ENCODE results near the gene RCAN1. TPM values are rescaled to one million over a fixed set of nuclear protein-coding genes. Genes with fewer than 3 reads are reported as not detected.

RCAN1 gene
- total RNA-seq, 1 experiment from 2014 or later = 5.4 TPM

DNA sequence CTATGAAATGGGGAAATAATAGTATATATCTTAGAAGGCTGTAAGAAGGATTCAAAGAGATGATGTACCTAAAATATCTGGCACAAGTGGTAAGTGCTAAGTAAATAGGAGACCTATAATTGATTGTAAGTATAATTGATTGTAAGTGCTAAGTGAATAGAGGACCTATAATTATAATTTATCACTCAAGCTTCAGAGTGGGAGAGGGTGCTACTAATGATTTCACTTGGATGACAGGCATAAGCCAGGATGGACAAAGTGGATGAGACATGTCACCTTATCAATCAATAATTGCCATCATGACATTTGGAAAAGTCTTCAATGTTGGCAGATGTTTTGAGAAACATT lies 11.2 kb downstream of the RCAN1 start:
- Histone ChIP-seq H3K9me3 (ENCODE audit: low read depth, low read length, poor library complexity, severe bottlenecking) (no peaks in the 10 kb centered on the region), H3K4me1 (ENCODE audit: insufficient read depth, low read length, poor library complexity, severe bottlenecking) (no peaks in the 10 kb centered on the region), H3K27me3 (replicated peaks; ENCODE audit: insufficient read depth, low read depth, low read length, poor library complexity) (no peaks in the 10 kb centered on the region), H3K36me3 (ENCODE audit: insufficient read depth, low read length, poor library complexity, severe bottlenecking) (no peaks in the 10 kb centered on the region), H3K27ac (ENCODE audit: low read depth, low read length, poor library complexity, severe bottlenecking) (no peak overlapping the region), H3K4me3 (ENCODE audit: low read depth, low read length, poor library complexity, severe bottlenecking) (no peak overlapping the region)
- TF ChIP-seq EZH2 (IDR thresholded peaks at IDR 0.05; ENCODE audit: borderline replicate concordance, low read depth, low read length, poor library complexity, severe bottlenecking) = no peak
- TF ChIP-seq, protein P1, sequence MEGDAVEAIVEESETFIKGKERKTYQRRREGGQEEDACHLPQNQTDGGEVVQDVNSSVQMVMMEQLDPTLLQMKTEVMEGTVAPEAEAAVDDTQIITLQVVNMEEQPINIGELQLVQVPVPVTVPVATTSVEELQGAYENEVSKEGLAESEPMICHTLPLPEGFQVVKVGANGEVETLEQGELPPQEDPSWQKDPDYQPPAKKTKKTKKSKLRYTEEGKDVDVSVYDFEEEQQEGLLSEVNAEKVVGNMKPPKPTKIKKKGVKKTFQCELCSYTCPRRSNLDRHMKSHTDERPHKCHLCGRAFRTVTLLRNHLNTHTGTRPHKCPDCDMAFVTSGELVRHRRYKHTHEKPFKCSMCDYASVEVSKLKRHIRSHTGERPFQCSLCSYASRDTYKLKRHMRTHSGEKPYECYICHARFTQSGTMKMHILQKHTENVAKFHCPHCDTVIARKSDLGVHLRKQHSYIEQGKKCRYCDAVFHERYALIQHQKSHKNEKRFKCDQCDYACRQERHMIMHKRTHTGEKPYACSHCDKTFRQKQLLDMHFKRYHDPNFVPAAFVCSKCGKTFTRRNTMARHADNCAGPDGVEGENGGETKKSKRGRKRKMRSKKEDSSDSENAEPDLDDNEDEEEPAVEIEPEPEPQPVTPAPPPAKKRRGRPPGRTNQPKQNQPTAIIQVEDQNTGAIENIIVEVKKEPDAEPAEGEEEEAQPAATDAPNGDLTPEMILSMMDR (conservative IDR thresholded peaks at IDR 0.05; ENCODE audit: low read depth, low read length) = no peak
- ChIA-PET CTCF (interaction anchor here (0.7 to 1.7 kb wide), 2 partner anchors 10 to 93 kb away, joined by 3 to 23 read pairs; no protein-coding TSS in a partner anchor), POLR2A (ENCODE audit: low non-redundant PET) (no interaction called here)
- intact Hi-C loops (cut with micrococcal nuclease; ENCODE audit: unreplicated experiment) = no loop called here
- no TSS peak for BruUV-seq (replicated peaks)
- DNase-seq (ENCODE audit: low spot score) = no peak

DNA sequence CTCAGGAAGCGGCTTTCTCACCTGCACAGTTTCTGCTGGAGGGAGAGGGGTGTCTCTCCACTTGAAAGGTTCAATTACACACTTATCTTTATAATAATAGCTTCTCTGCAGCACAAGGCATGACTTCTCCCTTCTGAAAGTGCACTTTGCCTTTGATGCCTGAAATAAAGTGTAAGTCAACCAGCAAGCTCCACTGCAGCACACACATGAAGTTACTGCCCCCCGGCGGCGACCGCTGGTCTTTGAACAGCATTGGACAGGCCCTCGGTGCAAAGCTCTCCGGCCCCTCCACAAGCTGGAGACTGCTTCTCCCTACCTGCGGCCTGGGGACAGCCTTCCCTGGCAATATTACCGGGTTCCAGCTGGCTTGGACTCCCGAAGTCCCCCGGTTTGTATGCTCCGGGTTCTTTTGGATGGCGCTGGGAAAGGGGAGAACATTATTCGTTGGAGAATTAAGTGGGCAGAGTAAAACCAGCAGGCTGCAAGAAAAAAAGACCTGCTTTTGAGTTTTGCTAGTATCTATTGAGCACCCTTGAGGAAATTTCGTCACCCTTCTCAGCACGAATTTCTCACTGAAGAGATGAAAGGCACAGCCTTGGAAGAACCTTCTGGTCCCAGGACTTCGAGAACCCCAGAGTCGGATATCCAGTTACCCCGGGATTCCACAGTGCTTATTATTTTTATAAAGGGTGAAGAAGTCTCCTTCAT lies 11.8 kb downstream of the RCAN1 start:
- Histone ChIP-seq H3K27me3 (replicated peaks; ENCODE audit: insufficient read depth, low read depth, low read length, poor library complexity) (no peaks in the 10 kb centered on the region), H3K4me1 (ENCODE audit: insufficient read depth, low read length, poor library complexity, severe bottlenecking) (no peaks in the 10 kb centered on the region), H3K4me3 (ENCODE audit: low read depth, low read length, poor library complexity, severe bottlenecking) (no peak overlapping the region), H3K36me3 (ENCODE audit: insufficient read depth, low read length, poor library complexity, severe bottlenecking) (no peaks in the 10 kb centered on the region), H3K9me3 (ENCODE audit: low read depth, low read length, poor library complexity, severe bottlenecking) (no peaks in the 10 kb centered on the region), H3K27ac (ENCODE audit: low read depth, low read length, poor library complexity, severe bottlenecking) (no peak overlapping the region)
- peak; percentile 58 for DNase-seq (ENCODE audit: low spot score)
- BruUV-seq (replicated peaks) = no TSS peak
- ChIA-PET CTCF (interaction anchor here (0.7 to 1.7 kb wide), 2 partner anchors 10 to 92 kb away, joined by 3 to 23 read pairs; no protein-coding TSS in a partner anchor), POLR2A (ENCODE audit: low non-redundant PET) (no interaction called here)
- intact Hi-C loops (cut with micrococcal nuclease; ENCODE audit: unreplicated experiment) = no loop called here
- TF ChIP-seq EZH2 (IDR thresholded peaks at IDR 0.05; ENCODE audit: borderline replicate concordance, low read depth, low read length, poor library complexity, severe bottlenecking) = no peak
- TF ChIP-seq, protein P1 (conservative IDR thresholded peaks at IDR 0.05; ENCODE audit: low read depth, low read length) = peak; percentile 74

DNA sequence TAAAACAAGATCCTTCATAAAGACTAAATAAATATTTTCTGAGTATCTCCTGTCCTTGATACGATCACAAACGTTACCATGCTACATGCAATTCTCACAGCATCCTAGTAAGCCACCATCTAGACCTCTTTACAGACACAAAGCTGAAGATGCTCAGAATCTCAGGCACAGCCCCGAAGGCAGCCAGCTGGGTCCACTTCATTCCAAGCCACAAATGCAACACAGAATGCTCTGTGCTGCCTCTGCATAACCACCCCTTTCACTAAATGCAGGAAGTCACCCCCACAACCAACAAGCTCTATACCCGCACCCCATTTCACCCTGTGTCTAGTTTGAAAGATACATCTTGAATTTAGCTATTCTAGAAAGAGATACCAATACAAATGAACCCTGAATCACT lies 12.9 kb downstream of the RCAN1 start:
- TF ChIP-seq, protein P1 (conservative IDR thresholded peaks at IDR 0.05; ENCODE audit: low read depth, low read length) = no peak
- TF ChIP-seq EZH2 (IDR thresholded peaks at IDR 0.05; ENCODE audit: borderline replicate concordance, low read depth, low read length, poor library complexity, severe bottlenecking) = no peak
- Histone ChIP-seq H3K36me3 (ENCODE audit: insufficient read depth, low read length, poor library complexity, severe bottlenecking) (no peaks in the 10 kb centered on the region), H3K4me3 (ENCODE audit: low read depth, low read length, poor library complexity, severe bottlenecking) (no peak overlapping the region), H3K9me3 (ENCODE audit: low read depth, low read length, poor library complexity, severe bottlenecking) (no peaks in the 10 kb centered on the region), H3K4me1 (ENCODE audit: insufficient read depth, low read length, poor library complexity, severe bottlenecking) (no peaks in the 10 kb centered on the region), H3K27me3 (replicated peaks; ENCODE audit: insufficient read depth, low read depth, low read length, poor library complexity) (no peaks in the 10 kb centered on the region), H3K27ac (ENCODE audit: low read depth, low read length, poor library complexity, severe bottlenecking) (no peak overlapping the region)
- no peak for DNase-seq (ENCODE audit: low spot score)
- POLR2A ChIA-PET (ENCODE audit: low non-redundant PET) = no interaction called here
- intact Hi-C loops (cut with micrococcal nuclease; ENCODE audit: unreplicated experiment) = no loop called here
- CTCF ChIA-PET = interaction anchor here (1.7 kb wide), 1 partner anchor 91 kb away, joined by 23 read pairs; no protein-coding TSS in a partner anchor
- BruUV-seq (replicated peaks) = no TSS peak
